ENCODE results near the gene ZMYM3.

- TF ChIP-seq CTCF (IDR thresholded peaks at IDR 0.05) (no peak), POLR2A (IDR thresholded peaks at IDR 0.05) (no peak)
Observed at GRCh38 chrX:71239781-71240180, 14.2 kb downstream of the ZMYM3 start.
